PFSK-1 (cell line): ENCODE measurements around the gene VAV3.

Source experiments
- FOXP2 ChIP-seq: optimal IDR thresholded peaks from 2 replicates; pipeline ENCODE3; 2011; ENCODE audit warnings: borderline replicate concordance, control low read depth, inconsistent platforms; ENCODE audit not compliant: insufficient read depth; ENCODE audit errors: extremely low read length, extremely low read depth
- POLR2AphosphoS5 ChIP-seq: IDR thresholded peaks from 2 replicates; pipeline ENCODE4 v1.6.1; 2012; ENCODE audit warnings: low read depth, mild to moderate bottlenecking, control low read depth, low read length, moderate library complexity
- SIN3A ChIP-seq: IDR thresholded peaks from 2 replicates; pipeline ENCODE4 v1.6.1; 2012; ENCODE audit warnings: mild to moderate bottlenecking, low read length, moderate library complexity, borderline replicate concordance; ENCODE audit not compliant: insufficient read depth
- TAF1 ChIP-seq: IDR thresholded peaks from 2 replicates; pipeline ENCODE4 v1.6.1; 2012; ENCODE audit warnings: low read length, control low read depth, borderline replicate concordance; ENCODE audit not compliant: insufficient read depth
- TF ChIP-seq, protein P1 (sequence below), 2 experiments: IDR thresholded peaks; 2 replicates each; pipeline versions ENCODE4 v1.6.1 to v1.8.0; 2011 to 2012; ENCODE audit warnings: low read depth in 2 of 2, low read length in 2 of 2, control low read depth in 1 of 2, inconsistent platforms in 1 of 2, mild to moderate bottlenecking in 1 of 2, moderate library complexity in 1 of 2; ENCODE audit not compliant: insufficient read depth in 1 of 2

The VAV3 gene

DNA sequence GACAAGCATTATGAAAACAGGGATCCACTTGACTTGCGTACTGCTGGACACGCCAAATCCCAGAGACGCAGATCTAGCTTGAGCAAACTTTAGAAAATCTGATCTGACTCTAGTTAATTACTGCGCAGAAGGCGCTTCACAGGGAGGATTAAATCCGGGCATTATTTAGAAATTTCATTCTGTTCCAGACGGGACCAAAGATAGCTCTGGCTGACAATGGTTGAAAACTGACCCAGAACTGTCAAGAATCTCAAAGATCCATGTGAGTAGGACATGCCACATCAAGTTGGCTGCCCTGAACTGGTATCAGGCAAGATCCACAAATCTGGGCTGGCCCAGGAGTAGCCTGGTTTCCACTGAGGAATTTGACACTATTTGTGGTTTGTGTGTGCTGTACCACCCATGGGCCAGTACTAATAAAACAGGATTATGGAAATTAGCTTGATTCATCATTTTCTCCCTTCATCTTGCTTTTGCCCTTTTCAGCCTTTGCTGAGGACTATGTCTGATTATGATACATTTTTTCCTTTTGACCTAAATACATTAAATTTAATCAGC, 171.0 kb downstream of the VAV3 start:
- no peak for TF ChIP-seq TAF1
- TF ChIP-seq, protein P1, sequence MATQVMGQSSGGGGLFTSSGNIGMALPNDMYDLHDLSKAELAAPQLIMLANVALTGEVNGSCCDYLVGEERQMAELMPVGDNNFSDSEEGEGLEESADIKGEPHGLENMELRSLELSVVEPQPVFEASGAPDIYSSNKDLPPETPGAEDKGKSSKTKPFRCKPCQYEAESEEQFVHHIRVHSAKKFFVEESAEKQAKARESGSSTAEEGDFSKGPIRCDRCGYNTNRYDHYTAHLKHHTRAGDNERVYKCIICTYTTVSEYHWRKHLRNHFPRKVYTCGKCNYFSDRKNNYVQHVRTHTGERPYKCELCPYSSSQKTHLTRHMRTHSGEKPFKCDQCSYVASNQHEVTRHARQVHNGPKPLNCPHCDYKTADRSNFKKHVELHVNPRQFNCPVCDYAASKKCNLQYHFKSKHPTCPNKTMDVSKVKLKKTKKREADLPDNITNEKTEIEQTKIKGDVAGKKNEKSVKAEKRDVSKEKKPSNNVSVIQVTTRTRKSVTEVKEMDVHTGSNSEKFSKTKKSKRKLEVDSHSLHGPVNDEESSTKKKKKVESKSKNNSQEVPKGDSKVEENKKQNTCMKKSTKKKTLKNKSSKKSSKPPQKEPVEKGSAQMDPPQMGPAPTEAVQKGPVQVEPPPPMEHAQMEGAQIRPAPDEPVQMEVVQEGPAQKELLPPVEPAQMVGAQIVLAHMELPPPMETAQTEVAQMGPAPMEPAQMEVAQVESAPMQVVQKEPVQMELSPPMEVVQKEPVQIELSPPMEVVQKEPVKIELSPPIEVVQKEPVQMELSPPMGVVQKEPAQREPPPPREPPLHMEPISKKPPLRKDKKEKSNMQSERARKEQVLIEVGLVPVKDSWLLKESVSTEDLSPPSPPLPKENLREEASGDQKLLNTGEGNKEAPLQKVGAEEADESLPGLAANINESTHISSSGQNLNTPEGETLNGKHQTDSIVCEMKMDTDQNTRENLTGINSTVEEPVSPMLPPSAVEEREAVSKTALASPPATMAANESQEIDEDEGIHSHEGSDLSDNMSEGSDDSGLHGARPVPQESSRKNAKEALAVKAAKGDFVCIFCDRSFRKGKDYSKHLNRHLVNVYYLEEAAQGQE (IDR thresholded peaks at IDR 0.05; ENCODE audit: insufficient read depth in 1 of 2, low read depth in 2 of 2, low read length in 2 of 2), result no peak
- TF ChIP-seq FOXP2, result no peak
- no peak for TF ChIP-seq POLR2AphosphoS5
- TF ChIP-seq SIN3A, result no peak

DNA sequence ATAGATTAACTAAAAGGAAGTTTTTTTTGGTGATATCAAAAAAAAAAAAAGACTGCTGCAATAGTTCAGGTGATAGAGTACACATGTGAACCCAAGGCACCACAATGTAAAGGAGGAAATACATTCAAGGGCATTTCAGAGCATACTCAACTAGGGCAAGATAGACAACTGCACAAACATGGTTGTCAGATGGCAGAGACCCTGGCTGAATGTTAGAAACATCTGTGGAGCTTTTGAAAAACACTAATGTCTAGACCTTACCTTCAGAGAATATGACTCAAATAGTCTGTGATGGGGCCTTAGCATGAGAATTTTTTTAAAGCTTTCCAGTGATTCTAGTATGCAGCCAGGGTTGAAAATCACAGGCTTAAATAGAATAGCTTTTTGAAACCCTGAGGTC, 173.6 kb downstream of the VAV3 start:
- TF ChIP-seq FOXP2 (no peak), TAF1 (no peak), SIN3A (no peak), POLR2AphosphoS5 (no peak)
- TF ChIP-seq, protein P1 (IDR thresholded peaks at IDR 0.05; ENCODE audit: insufficient read depth in 1 of 2, low read depth in 2 of 2, low read length in 2 of 2), result no peak

DNA sequence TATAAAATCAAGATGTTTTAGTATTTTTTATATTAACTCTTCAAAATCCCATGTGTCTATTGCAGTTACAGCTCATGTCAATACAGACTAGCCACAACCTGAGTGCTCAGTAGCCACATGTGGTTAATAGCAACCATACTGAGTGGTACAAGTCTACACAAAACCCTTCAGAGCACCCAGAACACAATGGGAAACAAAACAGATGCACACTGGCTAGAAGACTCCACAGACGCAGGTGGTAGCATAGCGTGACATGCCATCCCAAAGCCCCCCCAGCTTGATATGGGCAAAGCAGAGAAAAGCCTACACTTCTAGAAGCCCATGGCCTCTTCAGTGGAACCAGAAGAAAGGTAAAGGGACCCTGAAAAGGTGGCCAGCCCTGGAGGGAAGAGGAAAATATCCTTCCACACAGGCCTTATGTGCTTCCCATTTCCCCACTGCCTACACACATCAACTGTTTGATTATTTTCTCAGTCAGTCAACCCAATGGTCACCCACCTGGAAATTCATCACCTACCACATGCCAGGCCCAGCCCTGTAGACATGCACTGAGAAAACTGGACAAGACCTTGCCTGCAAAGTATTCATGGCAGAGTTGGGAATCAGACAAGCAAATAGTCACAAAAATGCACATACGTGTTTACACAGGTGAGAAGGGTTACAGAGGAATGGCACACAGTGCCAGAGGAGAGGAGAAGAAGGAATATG, 175.0 kb downstream of the VAV3 start:
- TF ChIP-seq SIN3A (no peak), FOXP2 (no peak)

DNA sequence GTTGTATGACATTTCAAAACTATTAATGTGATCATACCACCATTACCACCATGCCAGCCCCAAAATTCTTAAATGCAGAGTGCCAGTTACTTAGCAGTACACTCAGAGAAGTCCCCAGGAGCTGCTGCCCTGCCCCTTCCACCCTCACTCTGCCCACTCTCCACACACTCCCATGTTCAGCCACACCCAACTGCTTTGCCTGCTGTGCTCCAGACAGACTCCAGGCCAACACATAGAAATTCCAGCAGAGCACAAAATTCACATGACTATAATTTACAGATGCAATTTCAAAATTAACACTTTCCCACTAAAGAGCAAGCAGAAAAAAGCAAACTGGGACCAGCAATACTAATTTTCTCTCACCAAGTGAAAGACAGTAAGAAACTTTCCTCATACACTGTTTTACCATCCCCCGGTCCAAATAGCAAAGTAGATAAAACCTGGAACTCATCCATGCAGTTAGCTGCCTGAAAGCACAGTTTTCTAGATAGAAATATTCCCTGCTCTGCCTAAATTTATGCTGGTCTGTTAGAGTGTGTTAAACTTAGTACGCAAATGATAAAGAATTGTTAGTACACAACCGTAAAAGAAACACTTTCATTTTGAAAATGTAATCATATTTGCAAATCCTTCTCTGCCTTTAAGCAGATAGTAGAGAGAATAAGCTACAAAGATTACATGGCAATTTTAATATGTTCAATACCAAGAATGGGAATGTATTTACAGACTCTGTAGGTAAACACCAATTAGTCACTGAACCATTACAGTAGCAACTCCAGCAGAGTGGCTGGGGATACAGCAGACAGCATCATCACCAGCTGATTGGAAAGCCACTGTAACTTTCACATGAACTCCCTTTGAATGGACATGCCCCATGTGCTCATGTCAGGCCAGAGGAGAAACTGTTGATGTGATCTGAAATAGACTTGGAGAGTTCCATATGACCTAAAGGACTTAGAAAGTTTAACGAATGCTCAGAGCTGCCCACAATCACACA, 176.5 kb downstream of the VAV3 start:
- TF ChIP-seq FOXP2, result no peak
- no peak for TF ChIP-seq POLR2AphosphoS5
- no peak for TF ChIP-seq SIN3A
- TF ChIP-seq TAF1, result no peak
- TF ChIP-seq, protein P1 (IDR thresholded peaks at IDR 0.05; ENCODE audit: insufficient read depth in 1 of 2, low read depth in 2 of 2, low read length in 2 of 2), result no peak

DNA sequence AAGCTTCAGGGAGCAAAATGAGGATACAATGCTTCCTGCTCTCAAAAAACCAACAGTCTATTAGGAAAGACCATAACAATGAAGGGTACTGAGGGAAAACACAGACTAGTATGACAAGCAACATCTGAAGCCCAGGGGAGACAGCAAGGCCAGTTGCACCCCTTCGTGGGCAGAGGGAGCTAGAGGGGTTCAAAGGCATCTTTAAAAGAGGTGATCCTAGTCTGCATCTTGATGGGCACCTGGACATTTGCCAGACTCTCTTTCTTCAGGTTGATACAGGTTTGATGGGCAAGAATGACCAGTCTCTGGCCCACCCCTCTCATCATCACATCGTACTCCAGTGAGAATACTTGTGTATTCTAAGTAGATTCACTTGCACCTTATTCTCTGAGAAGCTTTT, 177.7 kb downstream of the VAV3 start:
- TF ChIP-seq SIN3A (no peak), POLR2AphosphoS5 (no peak), TAF1 (no peak), FOXP2 (no peak)
